Endothelial cell of umbilical vein (primary cell): ENCODE results near the gene GRWD1. TPM values are rescaled to one million over a fixed set of nuclear protein-coding genes. Genes with fewer than 3 reads are reported as not detected.

ENCODE experiments used
- BruUV-seq: library from RNA; stranded (reverse); fragments of 400-500 nt; replicated peaks from 2 replicates; lab custom pipeline; 2021; lab: Mats Ljungman, UMichigan
- CTCF ChIA-PET: fragments of 300-600, 350-600 bp; sonication (Branson Sonifier 250); formaldehyde crosslinking; loops from one replicate; lab custom pipeline; 2021; ENCODE audit warnings: antibody characterized with exemption, inconsistent platforms; lab: Charles Lee
- POLR2A ChIA-PET: fragments of 300-600, 350-600 bp; sonication (Branson Sonifier 250); formaldehyde crosslinking; loops from one replicate; lab custom pipeline; 2021; ENCODE audit warnings: antibody characterized with exemption, inconsistent platforms; lab: Charles Lee
- DNase-seq: peaks from one replicate; pipeline ENCODE4 v3.0.0-alpha.2; 2011; ENCODE audit warnings: low read depth, low spot score
- FAIRE-seq: peaks from 2 replicates; lab custom pipeline; 2011; peaks lifted over from hg19 to GRCh38; lab: Jason Lieb, UNC
- H2AFZ ChIP-seq: 2 replicates; pipeline ENCODE4 v1.6.0; 2012; ENCODE audit warnings: low read depth, low read length, control low read depth, inconsistent platforms
- H3K27ac ChIP-seq: 2 replicates; pipeline ENCODE4 v1.5.1; 2011; ENCODE audit warnings: low read depth, mild to moderate bottlenecking, control low read depth, low read length, moderate library complexity; ENCODE audit not compliant: insufficient read depth
- H3K27me3 ChIP-seq, 2 experiments: 2 replicates each; pipeline versions ENCODE4 v1.6.0 to v1.6.1; 2011; ENCODE audit warnings: low read length in 2 of 2, mixed read lengths in 1 of 2; ENCODE audit not compliant: control insufficient read depth in 2 of 2, insufficient read depth in 2 of 2
- H3K36me3 ChIP-seq, 2 experiments: 2 replicates in 1 of 2; 3 replicates in 1 of 2; pipeline ENCODE4 v1.5.1; 2011; ENCODE audit warnings: low read length in 2 of 2, mild to moderate bottlenecking in 1 of 2, moderate library complexity in 1 of 2; ENCODE audit not compliant: control insufficient read depth in 2 of 2, insufficient read depth in 2 of 2; ENCODE audit errors: extremely low read depth in 1 of 2
- H3K4me1 ChIP-seq: 3 replicates; pipeline ENCODE4 v1.5.1; 2011; ENCODE audit warnings: mild to moderate bottlenecking, low read length; ENCODE audit not compliant: control insufficient read depth, insufficient read depth; ENCODE audit errors: extremely low read depth
- H3K4me2 ChIP-seq: 2 replicates; pipeline ENCODE4 v1.6.1; 2011; ENCODE audit warnings: low read length, control low read depth, mixed read lengths; ENCODE audit not compliant: insufficient read depth
- H3K4me3 ChIP-seq, 3 experiments: fragments of 200-600 bp in 1 of 3; sonication (generic), shearing (Covaris generic) in 1 of 3; replicated peaks in 1 of 3; 2 replicates each; pipeline ENCODE4 v1.5.1; 2011 to 2016; ENCODE audit warnings: control low read depth in 3 of 3, low read length in 3 of 3, mild to moderate bottlenecking in 2 of 3, inconsistent platforms in 1 of 3, low read depth in 1 of 3, moderate library complexity in 1 of 3; ENCODE audit not compliant: insufficient read depth in 1 of 3
- H3K79me2 ChIP-seq: 2 replicates; pipeline ENCODE4 v1.6.0; 2012; ENCODE audit warnings: low read length, inconsistent platforms; ENCODE audit not compliant: control insufficient read depth, insufficient read depth
- H3K9ac ChIP-seq: replicated peaks from 2 replicates; pipeline ENCODE3; 2011; ENCODE audit warnings: low read length, control low read depth; ENCODE audit not compliant: insufficient read depth; ENCODE audit errors: extremely low read depth
- H3K9me1 ChIP-seq: replicated peaks from 3 replicates; pipeline ENCODE4 v1.6.0; 2011; ENCODE audit warnings: mild to moderate bottlenecking, low read length; ENCODE audit not compliant: control insufficient read depth, insufficient read depth; ENCODE audit errors: extremely low read depth
- H3K9me3 ChIP-seq: replicated peaks from 2 replicates; pipeline ENCODE4 v1.5.1; 2012; ENCODE audit warnings: low read length, inconsistent platforms; ENCODE audit not compliant: control insufficient read depth, insufficient read depth
- H4K20me1 ChIP-seq: replicated peaks from 2 replicates; pipeline ENCODE3; 2011; ENCODE audit warnings: mild to moderate bottlenecking, low read length; ENCODE audit not compliant: control insufficient read depth, insufficient read depth; ENCODE audit errors: extremely low read depth
- EZH2 ChIP-seq: IDR thresholded peaks from 2 replicates; pipeline ENCODE4 v1.6.1; 2012; ENCODE audit warnings: borderline replicate concordance, low read depth, mild to moderate bottlenecking, moderate library complexity, low read length, inconsistent platforms; ENCODE audit not compliant: severe bottlenecking
- FOS ChIP-seq: IDR thresholded peaks from 2 replicates; pipeline ENCODE4 v1.6.1; 2011; ENCODE audit warnings: mild to moderate bottlenecking, low read length, moderate library complexity, borderline replicate concordance; ENCODE audit not compliant: insufficient read depth
- GATA2 ChIP-seq: IDR thresholded peaks from 2 replicates; pipeline ENCODE4 v1.7.0; 2011; ENCODE audit warnings: low read depth, mild to moderate bottlenecking, moderate library complexity, mixed read lengths, low read length; ENCODE audit not compliant: insufficient read length, insufficient read depth
- JUN ChIP-seq: IDR thresholded peaks from 2 replicates; pipeline ENCODE4 v1.6.1; 2011; ENCODE audit warnings: borderline replicate concordance, low read depth; ENCODE audit not compliant: insufficient read length, insufficient read depth
- MYC ChIP-seq: IDR thresholded peaks from one replicate; pipeline ENCODE4 v1.6.1; 2011; ENCODE audit warnings: mild to moderate bottlenecking, low read depth, low read length
- POLR2A ChIP-seq: IDR thresholded peaks from 2 replicates; pipeline ENCODE4 v1.6.1; 2012; ENCODE audit warnings: low read depth, mild to moderate bottlenecking, control low read depth, low read length
- POLR2AphosphoS5 ChIP-seq: IDR thresholded peaks from 2 replicates; pipeline ENCODE4 v1.6.1; 2012; ENCODE audit warnings: low read depth, mild to moderate bottlenecking, control low read depth, low read length, moderate library complexity; ENCODE audit not compliant: insufficient read depth
- dilution Hi-C: fragments of 300-500 bp; cut with MboI; formaldehyde crosslinking; loops from one replicate; pipeline ENCODE4 v1.15.0; 2019; ENCODE audit warnings: low sequenced_read_pairs; ENCODE audit not compliant: extremely low pct_ligation_motif_present
- intact Hi-C: fragments of 100-400 bp; cut with micrococcal nuclease; formaldehyde crosslinking; loops from one replicate; pipeline ENCODE4 v1.10.0; 2022
- polyA plus RNA-seq, 4 experiments: library from polyadenylated mRNA; depleted of rRNA in 3 of 4; stranded (reverse) in 3 of 4; unstranded in 1 of 4; fragments of >200 nt; gene quantifications; 2 replicates each; pipeline versions ENCODE4 v1.2.1 to v1.2.3, GENCODE V29; 2011 to 2012; ENCODE audit warnings: missing spikeins in 1 of 4
- total RNA-seq: library from RNA; stranded (reverse); gene quantifications from 2 replicates; pipeline ENCODE4 v1.2.3, GENCODE V29; 2021
- TF ChIP-seq, protein P1 (sequence below), 2 donors: IDR thresholded peaks; 1 replicate in 1 of 2; 2 replicates in 1 of 2; pipeline ENCODE4 v1.5.1; 2011; ENCODE audit warnings: low read length in 2 of 2, mild to moderate bottlenecking in 2 of 2, moderate library complexity in 2 of 2, control low read depth in 1 of 2, inconsistent platforms in 1 of 2, low read depth in 1 of 2; ENCODE audit not compliant: insufficient read depth in 1 of 2; ENCODE audit errors: extremely low read depth in 1 of 2
- TF ChIP-seq, protein P2 (sequence below): IDR thresholded peaks from 2 replicates; pipeline ENCODE4 v1.6.1; 2011; ENCODE audit not compliant: insufficient read depth, insufficient read length

Gene GRWD1
- total and polyA plus RNA-seq, 2 donors (not counting 3 experiments of a cell fraction or from before 2014, with no cell fraction given), result 26.3 to 52.7 TPM

DNA sequence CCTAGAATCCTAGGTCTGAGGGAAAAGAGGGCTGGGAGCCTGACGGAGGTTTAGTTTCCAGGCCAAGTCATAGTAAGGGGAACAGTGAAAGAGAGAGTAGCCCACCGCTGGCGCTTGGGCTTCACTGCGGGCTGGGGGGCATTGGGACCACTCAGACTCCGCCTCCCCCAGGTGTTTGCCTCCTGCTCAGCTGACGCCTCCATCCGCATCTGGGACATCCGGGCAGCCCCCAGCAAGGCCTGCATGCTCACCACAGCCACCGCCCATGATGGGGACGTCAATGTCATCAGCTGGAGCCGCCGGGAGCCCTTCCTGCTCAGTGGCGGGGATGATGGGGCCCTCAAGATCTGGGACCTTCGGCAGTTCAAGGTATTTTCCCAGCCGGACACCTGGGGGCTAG lies 5.1 kb downstream of the GRWD1 start:
- H3K9me1 ChIP-seq, result no peaks in the 10 kb centered on the region
- H3K27me3 ChIP-seq, result no peaks in the 10 kb centered on the region
- H3K4me3 ChIP-seq, result no peak overlapping the region
- intact Hi-C loops (no loop called here), dilution Hi-C loops (no loop called here)
- H3K36me3 ChIP-seq, result peaks cover 4 to 38% of the 10 kb centered on the region in 2 experiments
- H3K4me1 ChIP-seq, result peaks cover 6% of the 10 kb centered on the region
- no peak overlapping the region for H2AFZ ChIP-seq
- peaks cover 16% of the 10 kb centered on the region for H3K79me2 ChIP-seq
- no peak for FAIRE-seq
- ChIA-PET POLR2A (no interaction called here), CTCF (interaction anchor here (1.3 to 1.4 kb wide), 2 partner anchors 59 to 60 kb away, joined by 3 to 5 read pairs; partner anchors contain the start of gene KDELR1)
- DNase-seq, result no peak
- H3K9ac ChIP-seq, result no peak overlapping the region
- no peaks in the 10 kb centered on the region for H4K20me1 ChIP-seq
- H3K4me2 ChIP-seq, result no peak overlapping the region
- H3K27ac ChIP-seq, result no peak overlapping the region
- TF ChIP-seq POLR2AphosphoS5 (no peak), EZH2 (no peak), POLR2A (no peak), JUN (no peak), FOS (no peak), GATA2 (no peak), MYC (no peak)
- TF ChIP-seq, protein P1, sequence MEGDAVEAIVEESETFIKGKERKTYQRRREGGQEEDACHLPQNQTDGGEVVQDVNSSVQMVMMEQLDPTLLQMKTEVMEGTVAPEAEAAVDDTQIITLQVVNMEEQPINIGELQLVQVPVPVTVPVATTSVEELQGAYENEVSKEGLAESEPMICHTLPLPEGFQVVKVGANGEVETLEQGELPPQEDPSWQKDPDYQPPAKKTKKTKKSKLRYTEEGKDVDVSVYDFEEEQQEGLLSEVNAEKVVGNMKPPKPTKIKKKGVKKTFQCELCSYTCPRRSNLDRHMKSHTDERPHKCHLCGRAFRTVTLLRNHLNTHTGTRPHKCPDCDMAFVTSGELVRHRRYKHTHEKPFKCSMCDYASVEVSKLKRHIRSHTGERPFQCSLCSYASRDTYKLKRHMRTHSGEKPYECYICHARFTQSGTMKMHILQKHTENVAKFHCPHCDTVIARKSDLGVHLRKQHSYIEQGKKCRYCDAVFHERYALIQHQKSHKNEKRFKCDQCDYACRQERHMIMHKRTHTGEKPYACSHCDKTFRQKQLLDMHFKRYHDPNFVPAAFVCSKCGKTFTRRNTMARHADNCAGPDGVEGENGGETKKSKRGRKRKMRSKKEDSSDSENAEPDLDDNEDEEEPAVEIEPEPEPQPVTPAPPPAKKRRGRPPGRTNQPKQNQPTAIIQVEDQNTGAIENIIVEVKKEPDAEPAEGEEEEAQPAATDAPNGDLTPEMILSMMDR (IDR thresholded peaks at IDR 0.05; ENCODE audit: extremely low read depth in 1 of 2, insufficient read depth in 1 of 2, low read depth in 1 of 2, low read length in 2 of 2), result no peak
- TF ChIP-seq, protein P2, sequence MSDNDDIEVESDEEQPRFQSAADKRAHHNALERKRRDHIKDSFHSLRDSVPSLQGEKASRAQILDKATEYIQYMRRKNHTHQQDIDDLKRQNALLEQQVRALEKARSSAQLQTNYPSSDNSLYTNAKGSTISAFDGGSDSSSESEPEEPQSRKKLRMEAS, result no peak
- no TSS peak for BruUV-seq
- no peaks in the 10 kb centered on the region for H3K9me3 ChIP-seq
